ENCODE results near the gene PI16.
A peak's percentile ranks its signal among the peaks of the same experiment; 100 is the strongest.

DNA sequence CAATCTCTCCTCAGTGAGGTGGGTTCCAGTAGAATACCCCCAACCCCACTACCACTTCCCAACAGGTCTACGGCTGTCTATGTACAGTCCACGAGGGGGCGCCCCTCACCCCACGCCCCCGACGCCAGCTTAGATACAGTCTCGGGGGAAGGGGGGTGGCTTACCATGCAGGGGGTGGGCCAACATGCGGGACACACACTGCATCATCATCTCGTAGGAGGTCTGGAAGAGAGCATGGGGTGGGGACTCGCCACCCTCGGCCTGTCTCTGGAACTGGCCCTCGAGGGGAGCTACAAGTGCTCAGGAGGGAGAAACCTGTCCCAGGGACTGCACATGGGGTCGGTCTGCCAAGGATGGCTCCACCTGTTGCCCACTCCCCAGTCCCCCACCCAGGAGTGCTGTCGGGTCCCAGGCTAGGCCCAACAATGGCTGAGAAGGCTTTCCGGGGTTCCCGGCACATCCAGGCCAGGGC, 23.0 kb downstream of the PI16 start:
- TF ChIP-seq POLR2AphosphoS5 (IDR thresholded peaks at IDR 0.05), result no peak
- peak in 2 of 4 experiments; percentile 9 to 34 for TF ChIP-seq CTCF (IDR thresholded peaks at IDR 0.05)
- no peak for TF ChIP-seq POLR2A (IDR thresholded peaks at IDR 0.05)

All from sigmoid colon (tissue), 4 donors.